GM12892 (cell line): Measurements from ENCODE around the gene MAGI2.
"Not testable (repeated sequence)": the region's sequence is repeated elsewhere in the genome, so short reads cannot be mapped to it uniquely, and the experiment has no call there.

Source experiments
- DNase-seq: peaks from one replicate; pipeline ENCODE4 v3.0.0; 2011; ENCODE audit not compliant: insufficient read length
- FAIRE-seq: peaks from 2 replicates; lab custom pipeline; 2011; peaks lifted over from hg19 to GRCh38; lab: Jason Lieb, UNC
- POLR2A ChIP-seq: IDR thresholded peaks from 2 replicates; pipeline ENCODE4 v1.6.1; 2011; ENCODE audit warnings: low read depth, low read length, control low read depth
- POLR2AphosphoS5 ChIP-seq: IDR thresholded peaks from 2 replicates; pipeline ENCODE4 v1.6.1; 2011; ENCODE audit warnings: low read depth, low read length, control low read depth
- TAF1 ChIP-seq: IDR thresholded peaks from 2 replicates; pipeline ENCODE4 v1.6.1; 2011; ENCODE audit warnings: low read depth, mild to moderate bottlenecking, control low read depth, low read length, borderline replicate concordance

Gene MAGI2

DNA sequence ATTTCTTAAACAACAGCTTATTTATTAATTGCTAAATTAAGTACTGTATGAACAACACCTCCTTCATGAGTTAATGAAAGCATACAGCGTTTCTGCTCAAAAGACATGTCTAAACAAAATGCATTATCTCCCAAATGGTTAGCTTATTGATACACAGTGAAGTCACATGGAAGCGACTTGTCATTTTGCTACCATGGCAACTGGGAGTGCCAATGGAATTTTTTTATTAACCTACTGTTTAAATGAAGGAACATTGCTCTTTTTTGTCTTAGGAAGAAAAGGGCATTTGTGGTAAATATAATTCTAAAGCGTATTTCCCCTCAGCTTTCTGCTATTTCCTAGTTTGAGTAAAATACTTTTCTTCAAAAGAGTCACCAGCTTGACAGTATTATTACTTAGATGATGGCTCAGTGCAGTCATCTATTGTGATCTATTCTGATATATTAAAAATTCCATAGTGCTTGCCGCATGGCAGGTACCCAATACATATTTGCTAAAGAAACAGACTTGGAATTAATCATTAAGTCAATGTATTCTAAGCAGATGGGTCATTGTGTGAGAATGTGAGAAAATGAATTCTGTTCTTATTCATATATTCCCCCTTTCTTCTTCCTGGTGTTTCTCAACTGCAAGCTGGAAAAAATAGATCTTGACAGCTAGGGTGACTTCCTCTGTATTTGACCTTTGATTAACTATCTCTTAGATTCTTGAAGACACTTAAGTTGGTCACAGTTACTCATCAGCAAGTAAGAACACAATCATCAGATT, 818.3 kb downstream of the MAGI2 start:
- no peak for FAIRE-seq
- TF ChIP-seq POLR2A (no peak), TAF1 (no peak), POLR2AphosphoS5 (no peak)
- DNase-seq: no peak

DNA sequence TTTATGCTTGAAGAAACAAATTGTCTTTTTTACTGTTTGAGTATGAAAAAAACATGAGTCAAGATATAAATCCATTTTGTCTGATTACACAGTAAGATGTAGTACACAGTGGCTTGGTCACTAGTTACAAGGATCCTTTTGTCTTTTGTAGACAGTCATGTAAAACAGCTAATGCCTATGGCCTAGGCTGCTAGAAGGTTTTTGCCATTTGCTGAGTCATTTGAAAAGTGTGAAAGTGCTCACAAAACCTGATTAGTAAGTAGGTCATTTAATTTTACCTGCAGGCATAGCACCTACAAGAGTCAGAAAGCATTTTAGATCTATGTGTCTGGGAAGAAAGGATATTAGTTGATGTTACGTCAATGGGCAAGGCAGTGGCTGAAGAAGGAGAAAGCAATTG, 819.4 kb downstream of the MAGI2 start:
- TF ChIP-seq TAF1 (no peak), POLR2AphosphoS5 (no peak), POLR2A (no peak)
- DNase-seq (no peak), FAIRE-seq (no peak)

DNA sequence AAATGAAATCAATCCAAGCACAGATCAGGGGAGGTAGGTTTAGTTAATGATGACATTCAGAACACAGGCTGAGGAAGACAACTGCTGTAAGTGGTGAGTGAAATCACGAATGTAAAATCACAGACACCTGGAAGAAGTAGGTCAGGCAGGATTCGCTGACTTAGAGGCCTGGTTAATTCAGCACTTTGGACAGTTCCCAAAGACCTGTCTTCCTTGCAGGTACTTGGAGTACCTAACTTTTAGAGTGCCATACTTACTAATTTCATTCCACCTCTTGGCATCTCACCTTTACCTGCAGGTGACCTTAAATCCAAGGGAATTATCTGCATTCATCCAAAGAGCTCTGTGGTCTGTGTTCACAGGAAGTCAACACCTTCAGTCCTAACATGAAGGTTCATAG, 832.5 kb downstream of the MAGI2 start:
- no peak for FAIRE-seq
- DNase-seq: no peak
- TF ChIP-seq POLR2AphosphoS5: no peak
- TF ChIP-seq POLR2A: no peak

- DNase-seq (no peak), FAIRE-seq (no peak)
- TF ChIP-seq POLR2AphosphoS5 (no peak), POLR2A (no peak), TAF1 (no peak)
Measured at GRCh38 chr7:78616539-78616938, 836.9 kb downstream of the MAGI2 start.

DNA sequence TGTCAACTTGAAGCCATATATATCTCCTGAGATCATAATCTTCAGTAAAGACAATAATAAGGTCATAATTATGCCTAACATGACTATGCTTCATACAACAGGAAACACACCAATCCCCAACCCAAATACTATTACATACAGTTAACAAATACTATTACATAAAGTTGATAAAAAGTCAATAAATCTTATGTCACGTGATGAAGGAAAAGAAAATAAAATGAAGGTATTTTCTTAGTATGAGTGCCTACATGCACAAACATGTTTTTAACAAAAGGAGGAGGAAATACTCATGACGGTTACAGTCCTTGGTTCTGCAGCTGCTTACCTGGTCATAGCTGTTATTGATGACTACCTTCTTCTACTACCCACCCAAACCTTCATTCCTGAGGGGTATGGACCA, 844.2 kb downstream of the MAGI2 start:
- no peak for TF ChIP-seq POLR2A
- TF ChIP-seq TAF1: no peak
- no peak for TF ChIP-seq POLR2AphosphoS5
- DNase-seq: no peak
- FAIRE-seq: no peak

- no peak for FAIRE-seq
- no peak for DNase-seq
- TF ChIP-seq TAF1 (no peak), POLR2A (no peak), POLR2AphosphoS5 (no peak)
Measured at GRCh38 chr7:78607099-78607498, 846.4 kb downstream of the MAGI2 start.

DNA sequence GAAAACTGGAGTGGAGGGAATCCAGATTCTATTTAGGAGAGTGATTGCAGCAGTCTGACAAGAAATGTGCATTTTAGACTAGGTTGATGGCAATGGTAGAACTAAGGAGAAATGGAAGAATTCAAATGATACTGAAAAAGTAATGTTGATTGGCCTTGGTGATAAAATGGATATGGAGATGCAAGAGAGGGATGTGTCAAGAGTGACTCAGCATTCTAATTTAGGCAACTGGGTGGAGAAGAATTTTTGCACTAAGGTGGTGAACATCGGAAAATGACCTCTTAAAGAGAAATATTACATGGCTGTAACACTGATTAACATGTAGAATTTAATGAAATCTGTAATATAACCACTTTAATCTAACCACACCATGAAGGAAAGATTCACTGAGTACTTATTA, 848.3 kb downstream of the MAGI2 start:
- TF ChIP-seq POLR2A: no peak
- no peak for TF ChIP-seq POLR2AphosphoS5
- no peak for TF ChIP-seq TAF1
- FAIRE-seq: no peak

DNA sequence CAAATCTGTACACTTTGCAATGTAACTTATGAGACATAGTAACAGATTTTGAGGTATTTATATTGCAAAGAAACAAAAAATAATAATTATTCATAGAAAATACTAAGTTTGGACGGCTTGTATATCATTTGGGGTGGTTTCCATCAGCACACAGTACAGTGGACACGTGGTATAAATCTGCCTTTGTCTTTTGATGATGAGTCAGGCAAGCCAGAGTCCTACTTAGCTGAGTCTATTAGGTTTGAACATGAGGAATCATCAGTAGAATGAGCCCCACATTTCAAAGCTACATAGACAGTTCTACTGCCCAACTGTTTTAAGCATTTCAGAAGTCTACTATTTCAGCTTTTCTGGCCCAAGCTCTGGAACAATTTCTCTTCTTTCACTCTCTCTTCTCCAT, 851.7 kb downstream of the MAGI2 start:
- TF ChIP-seq POLR2AphosphoS5 (no peak), POLR2A (no peak), TAF1 (no peak)
- FAIRE-seq: no peak
- no peak for DNase-seq

More for the DNA sequence above, 848.3 kb downstream of the MAGI2 start:
- DNase-seq: no peak

DNA sequence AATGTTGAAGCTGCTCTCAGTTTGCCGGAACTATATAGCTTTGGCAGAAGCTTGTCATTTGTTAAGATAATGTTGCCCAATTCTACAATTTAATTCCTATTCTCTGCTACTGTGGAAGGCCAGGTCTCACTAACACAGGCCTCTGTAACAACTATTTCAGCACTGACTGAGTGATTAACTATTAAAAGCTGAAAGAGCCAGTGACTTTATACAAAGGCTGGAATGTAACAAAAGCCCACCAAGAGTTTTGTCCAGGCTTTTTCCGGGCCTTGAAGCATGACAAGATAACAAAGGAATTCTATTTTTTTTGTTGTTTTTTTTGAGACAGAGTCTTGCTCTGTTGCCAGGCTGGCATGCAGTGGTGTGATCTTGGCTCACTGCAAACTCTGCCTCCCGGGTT, 859.3 kb downstream of the MAGI2 start:
- DNase-seq (no peak), FAIRE-seq (no peak)
- no peak for TF ChIP-seq POLR2A
- no peak for TF ChIP-seq TAF1
- no peak for TF ChIP-seq POLR2AphosphoS5

GRCh38 chr7:78588393-78588792, 865.1 kb downstream of the MAGI2 start:
- no peak for DNase-seq
- no peak for FAIRE-seq
- TF ChIP-seq TAF1 (no peak), POLR2AphosphoS5 (no peak), POLR2A (no peak)

DNA sequence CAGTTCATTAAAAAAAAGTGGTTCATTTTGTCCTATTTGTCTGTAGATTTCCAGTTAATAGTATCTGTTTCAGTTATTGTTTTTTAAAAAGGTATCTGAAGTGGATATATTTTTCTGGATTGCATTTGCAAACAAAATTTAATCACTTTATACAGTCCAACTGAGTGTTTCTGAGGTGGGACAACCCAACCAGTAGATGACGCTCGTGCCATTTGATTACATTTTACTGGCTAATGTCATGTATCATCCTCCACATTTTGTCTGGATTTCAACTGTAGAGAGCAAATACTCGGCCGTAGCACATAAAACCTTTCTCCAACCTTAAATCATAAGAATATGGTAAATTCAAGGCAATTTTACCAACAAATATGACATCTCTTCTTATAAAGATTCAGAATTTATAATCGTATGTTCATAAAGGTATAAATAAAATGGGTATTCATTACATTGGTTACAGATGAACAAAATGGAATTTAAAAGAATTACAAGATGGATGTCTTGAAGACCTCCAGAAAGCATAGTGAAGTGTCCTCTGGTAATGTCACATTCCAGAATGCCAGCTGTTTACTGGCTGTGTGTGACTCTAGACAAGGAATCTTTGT, 865.9 kb downstream of the MAGI2 start:
- DNase-seq (no peak), FAIRE-seq (no peak)
- TF ChIP-seq POLR2A (no peak), TAF1 (no peak), POLR2AphosphoS5 (no peak)

- TF ChIP-seq POLR2A (no peak), TAF1 (no peak), POLR2AphosphoS5 (no peak)
- DNase-seq (no peak), FAIRE-seq (no peak)
Measured at GRCh38 chr7:78585980-78586379, 867.5 kb downstream of the MAGI2 start.

- TF ChIP-seq POLR2A: no peak
- no peak for TF ChIP-seq POLR2AphosphoS5
- TF ChIP-seq TAF1: no peak
- DNase-seq (no peak), FAIRE-seq (no peak)
Measured at GRCh38 chr7:78578686-78579085, 874.8 kb downstream of the MAGI2 start.

DNA sequence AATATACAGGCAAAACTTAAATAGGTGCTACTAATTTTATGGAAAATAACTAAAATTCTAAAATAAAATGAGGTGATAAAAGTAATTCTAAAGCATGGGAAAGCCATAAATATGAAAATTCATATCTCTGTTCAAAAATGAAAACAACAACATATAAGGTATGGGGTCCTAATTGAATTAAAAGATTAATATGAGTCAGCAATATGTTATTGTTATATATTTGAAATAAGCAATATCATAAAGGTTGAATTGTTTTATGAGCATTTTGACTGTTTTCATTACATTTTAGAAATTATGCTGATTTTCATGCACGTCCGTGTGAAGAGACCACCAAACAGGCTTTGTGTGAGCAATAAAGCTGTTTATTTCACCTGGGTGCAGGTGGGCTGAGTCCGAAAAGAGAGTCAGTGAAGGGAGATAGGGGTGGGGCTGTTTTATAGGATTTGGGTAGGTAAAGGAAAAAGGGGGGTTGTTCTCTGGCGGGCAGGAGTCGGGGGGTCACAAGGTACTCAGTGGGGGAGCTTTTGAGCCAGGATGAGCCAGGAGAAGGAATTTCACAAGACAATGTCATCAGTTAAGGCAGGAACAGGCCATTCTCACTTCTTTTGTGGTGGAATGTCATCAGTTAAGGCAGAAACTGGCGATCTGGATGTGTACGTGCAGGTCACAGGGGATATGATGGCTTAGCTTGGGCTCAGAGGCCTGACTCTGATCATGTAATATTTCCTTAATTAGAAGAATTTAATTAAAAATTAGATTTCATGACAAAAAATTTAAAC, 876.1 kb downstream of the MAGI2 start:
- not testable (repeated sequence) for FAIRE-seq, DNase-seq
